HepG2 (cell line): ENCODE measurements around the gene CATSPERE. TPM values are rescaled to one million over a fixed set of nuclear protein-coding genes. Genes with fewer than 3 reads are reported as not detected.

ENCODE experiments used
- ATAC-seq: fragments of 200-7000 bp; cut with Tn5 transposase; 3 replicates; pipeline ENCODE4 v1.9.1; 2020; ENCODE audit warnings: mild to moderate bottlenecking, moderate library complexity
- BruUV-seq: library from RNA; stranded (reverse); fragments of 400-500 nt; replicated peaks from 2 replicates; lab custom pipeline; 2021; lab: Mats Ljungman, UMichigan
- CTCF ChIA-PET: fragments of 300-600 bp; formaldehyde crosslinking; extraction: SDS; loops from one replicate; lab custom pipeline; 2021; ENCODE audit warnings: low total read pairs, inconsistent platforms, low intra/inter-chr PET ratio; lab: Yijun Ruan, JAX
- POLR2A ChIA-PET: fragments of 350-600 bp; sonication (Branson Sonifier 250); formaldehyde crosslinking; loops from one replicate; lab custom pipeline; 2020; ENCODE audit warnings: antibody characterized with exemption, inconsistent platforms; lab: Yijun Ruan, JAX
- DNase-seq: peaks from one replicate; pipeline ENCODE4 v3.0.0-alpha.2; 2015; ENCODE audit warnings: low spot score
- FAIRE-seq: peaks from 3 replicates; lab custom pipeline; 2011; peaks lifted over from hg19 to GRCh38; lab: Jason Lieb, UNC
- H2AFZ ChIP-seq: one replicate; pipeline ENCODE4 v1.6.1; 2011; ENCODE audit warnings: low read length, inconsistent platforms
- H3K27ac ChIP-seq: fragments of 300-600 bp; 3 replicates; pipeline ENCODE4 v1.8.0; 2011; ENCODE audit warnings: mixed run types, mild to moderate bottlenecking, mixed read lengths, low read length, inconsistent platforms; ENCODE audit not compliant: insufficient read depth; ENCODE audit errors: extremely low read length
- H3K27me3 ChIP-seq, 2 experiments: fragments of 200-600 bp in 1 of 2; 2 replicates in 1 of 2; 3 replicates in 1 of 2; pipeline versions ENCODE4 v1.6.0 to v1.8.0; 2011; ENCODE audit warnings: low read length in 2 of 2, mild to moderate bottlenecking in 2 of 2, moderate library complexity in 2 of 2, inconsistent platforms in 1 of 2; ENCODE audit not compliant: insufficient read depth in 2 of 2, control insufficient read depth in 1 of 2
- H3K36me3 ChIP-seq, 2 experiments: fragments of 200-600 bp in 1 of 2; replicated peaks in 1 of 2; 2 replicates in 1 of 2; 3 replicates in 1 of 2; pipeline versions ENCODE4 v1.5.1 to v1.8.0; 2011; ENCODE audit warnings: low read length in 2 of 2, inconsistent platforms in 1 of 2; ENCODE audit not compliant: insufficient read depth in 2 of 2, control insufficient read depth in 1 of 2
- H3K4me1 ChIP-seq: 2 replicates; pipeline ENCODE4 v1.5.1; 2012; ENCODE audit warnings: low read length, inconsistent platforms; ENCODE audit not compliant: insufficient read depth
- H3K4me2 ChIP-seq: 2 replicates; pipeline ENCODE4 v1.6.0; 2011; ENCODE audit warnings: low read depth, low read length, inconsistent platforms
- H3K4me3 ChIP-seq, 3 experiments: fragments of 200-600 bp in 1 of 3; sonication (generic), shearing (Covaris generic) in 1 of 3; replicated peaks in 1 of 3; 2 replicates each; pipeline ENCODE4 v1.5.1; 2011 to 2016; ENCODE audit warnings: low read length in 3 of 3, inconsistent platforms in 2 of 3, low read depth in 2 of 3, mild to moderate bottlenecking in 2 of 3, control low read depth in 1 of 3, mixed read lengths in 1 of 3; ENCODE audit not compliant: insufficient read depth in 1 of 3
- H3K79me2 ChIP-seq: one replicate; pipeline ENCODE4 v1.6.1; 2011; ENCODE audit warnings: low read length, inconsistent platforms; ENCODE audit not compliant: insufficient read depth
- H3K9ac ChIP-seq: 2 replicates; pipeline ENCODE4 v1.6.0; 2011; ENCODE audit warnings: mild to moderate bottlenecking, low read depth, low read length, inconsistent platforms; ENCODE audit not compliant: insufficient read depth
- H3K9me3 ChIP-seq: 2 replicates; pipeline ENCODE4 v1.5.1; 2012; ENCODE audit warnings: mild to moderate bottlenecking, low read length
- H4K20me1 ChIP-seq: 2 replicates; pipeline ENCODE4 v1.6.0; 2011; ENCODE audit warnings: inconsistent platforms, mild to moderate bottlenecking, low read length, moderate library complexity; ENCODE audit not compliant: insufficient read depth
- GTF2F1 ChIP-seq: fragments of 150-350 bp; IDR thresholded peaks from 2 replicates; pipeline ENCODE4 v1.6.1; 2014; ENCODE audit warnings: low read length
- HINFP ChIP-seq: sonication (generic); formaldehyde crosslinking; IDR thresholded peaks from 2 replicates; pipeline ENCODE4 v1.4.0; 2020; ENCODE audit warnings: low read depth, mild to moderate bottlenecking, missing genetic modification reagents
- HOXA9 ChIP-seq: sonication (generic); formaldehyde crosslinking; IDR thresholded peaks from 2 replicates; pipeline ENCODE4 v1.8.1; 2022; ENCODE audit warnings: missing genetic modification reagents, mild to moderate bottlenecking, moderate library complexity, borderline replicate concordance
- KLF15 ChIP-seq: sonication (generic); formaldehyde crosslinking; IDR thresholded peaks from 2 replicates; pipeline ENCODE4 v1.8.1; 2023; ENCODE audit warnings: borderline replicate concordance, mild to moderate bottlenecking, inconsistent platforms, missing genetic modification reagents, mixed read lengths
- LBX2 ChIP-seq: sonication (generic); formaldehyde crosslinking; IDR thresholded peaks from 2 replicates; pipeline ENCODE4 v1.5.0; 2020; ENCODE audit warnings: missing genetic modification reagents, mild to moderate bottlenecking, borderline replicate concordance
- PAXIP1 ChIP-seq: sonication (generic); formaldehyde crosslinking; conservative IDR thresholded peaks from 2 replicates; pipeline ENCODE4 v1.4.0; 2020; ENCODE audit warnings: mild to moderate bottlenecking, missing genetic modification reagents, moderate library complexity
- PHF8 ChIP-seq: sonication (generic); formaldehyde crosslinking; IDR thresholded peaks from 2 replicates; pipeline ENCODE4 v1.5.0; 2020; ENCODE audit warnings: missing genetic modification reagents
- PRPF4 ChIP-seq: fragments of 200-400 bp; formaldehyde crosslinking; IDR thresholded peaks from 2 replicates; pipeline ENCODE4 v1.6.1; 2016; ENCODE audit warnings: low read length, low read depth; ENCODE audit not compliant: poor library complexity, severe bottlenecking
- RCOR2 ChIP-seq: IDR thresholded peaks from 2 replicates; pipeline ENCODE4 v1.6.1; 2016; ENCODE audit warnings: missing biosample characterization, missing genetic modification reagents
- SIX1 ChIP-seq: sonication (generic); formaldehyde crosslinking; IDR thresholded peaks from 2 replicates; pipeline ENCODE4 v1.4.0; 2020; ENCODE audit warnings: missing genetic modification reagents, borderline replicate concordance
- ZBTB42 ChIP-seq: sonication (generic); formaldehyde crosslinking; IDR thresholded peaks from 2 replicates; pipeline ENCODE4 v1.5.0; 2020; ENCODE audit warnings: mild to moderate bottlenecking, missing genetic modification reagents
- ZNF567 ChIP-seq: sonication (generic); formaldehyde crosslinking; IDR thresholded peaks from 2 replicates; pipeline ENCODE4 v1.8.1; 2023; ENCODE audit warnings: mild to moderate bottlenecking, missing genetic modification reagents, borderline replicate concordance
- WGBS: methylation state at CpG from one replicate; pipeline ENCODE4 v1.1.6; 2017; ENCODE audit warnings: low lambda C conversion rate; 5-methylcytosine and 5-hydroxymethylcytosine counted together
- in situ Hi-C: cut with HindIII; loops from 2 replicates; pipeline ENCODE4 v1.10.0; 2017; ENCODE audit warnings: low pct_unique_long_range_greater_than_20kb; ENCODE audit not compliant: extremely low pct_ligation_motif_present
- intact Hi-C: fragments of 100-400 bp; cut with micrococcal nuclease; formaldehyde crosslinking; loops from one replicate; pipeline ENCODE4 v1.10.0; 2022; ENCODE audit not compliant: unreplicated experiment
- polyA plus RNA-seq, 8 experiments: library from polyadenylated mRNA; depleted of rRNA in 3 of 8; stranded (reverse) in 7 of 8; unstranded in 1 of 8; fragments of >200 nt; fragmentation: Illumina TruSeq in 4 of 8; extraction: Trizol in 4 of 8; gene quantifications; 2 replicates each; pipeline versions ENCODE4 v1.2.1 to v1.2.3, GENCODE V29; 2011 to 2016; ENCODE audit warnings: low read depth in 4 of 8, missing spikeins in 1 of 8, mixed read lengths in 1 of 8; ENCODE audit not compliant: insufficient read depth in 1 of 8
- total RNA-seq, 5 experiments: library from RNA; depleted of rRNA; stranded (reverse); fragments of >200 nt; fragmentation: Illumina TruSeq; extraction: Trizol; gene quantifications; 2 replicates each; pipeline ENCODE4 v1.2.3, GENCODE V29; 2016; ENCODE audit warnings: low read depth in 1 of 5
- TF ChIP-seq, protein P1 (sequence below): sonication (generic); formaldehyde crosslinking; IDR thresholded peaks from 2 replicates; pipeline ENCODE4 v1.4.0; 2020; ENCODE audit warnings: missing genetic modification reagents, borderline replicate concordance
- TF ChIP-seq, protein P2 (sequence below): sonication (generic); formaldehyde crosslinking; IDR thresholded peaks from 2 replicates; pipeline ENCODE4 v1.4.0; 2020; ENCODE audit warnings: missing genetic modification reagents, low read depth, mild to moderate bottlenecking, borderline replicate concordance

Gene CATSPERE
- total and polyA plus RNA-seq, 2 of the 13 experiments (the other 11 are each of a cell fraction or from before 2014, with no cell fraction given): 0.34 to 0.51 TPM

DNA sequence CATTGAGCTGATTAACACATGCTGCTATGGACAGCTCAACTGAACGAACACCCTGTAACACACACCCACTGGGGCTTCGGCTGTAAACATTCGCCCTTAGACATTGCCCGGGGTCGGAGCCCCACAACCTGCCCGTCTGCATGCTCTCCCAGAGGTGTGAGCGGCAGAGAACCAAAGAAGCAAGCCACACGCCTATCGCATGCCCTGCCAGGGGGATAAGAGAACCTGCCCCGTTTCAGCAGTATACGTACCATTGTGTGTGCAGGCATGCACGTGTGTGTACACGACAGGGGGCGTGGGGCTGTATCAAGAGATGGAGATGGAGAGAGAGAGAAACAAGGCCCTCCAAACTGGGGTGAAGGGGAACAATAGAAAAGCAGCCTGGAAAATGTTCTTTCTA lies 181.9 kb downstream of the CATSPERE start (continued):
- TF ChIP-seq HOXA9 (CRISPR knock-in tag): no peak
- TF ChIP-seq, all 625 proteins: peak for 0

- Histone ChIP-seq H3K9ac (no peak overlapping the region), H3K9me3 (no peaks in the 10 kb centered on the region), H3K36me3 (no peaks in the 10 kb centered on the region), H3K4me2 (no peak overlapping the region), H2AFZ (no peak overlapping the region), H4K20me1 (no peaks in the 10 kb centered on the region), H3K27ac (no peak overlapping the region), H3K4me1 (no peaks in the 10 kb centered on the region), H3K27me3 (peaks cover 0 to 9% of the 10 kb centered on the region in 2 experiments; a peak in 2 of 5 replicates), H3K79me2 (no peaks in the 10 kb centered on the region), H3K4me3 (no peak overlapping the region)
- POLR2A ChIA-PET: no interaction called here
- DNase-seq (no peak), ATAC-seq (no peak), FAIRE-seq (no peak)
- in situ Hi-C loops: no loop called here
- intact Hi-C loops: no loop called here
- CTCF ChIA-PET: no interaction called here
- BruUV-seq: no TSS peak
- WGBS: 25% methylated on average over 4 of the region's 6 CpGs
- TF ChIP-seq PRPF4 (no peak), PHF8 (CRISPR knock-in tag) (no peak), LBX2 (no peak), SIX1 (CRISPR knock-in tag) (no peak), KLF15 (CRISPR knock-in tag) (no peak), GTF2F1 (no peak), PAXIP1 (CRISPR knock-in tag) (no peak), HINFP (CRISPR knock-in tag) (no peak), ZNF567 (no peak), RCOR2 (CRISPR knock-in tag) (no peak), ZBTB42 (CRISPR knock-in tag) (no peak)
- TF ChIP-seq, protein P1, sequence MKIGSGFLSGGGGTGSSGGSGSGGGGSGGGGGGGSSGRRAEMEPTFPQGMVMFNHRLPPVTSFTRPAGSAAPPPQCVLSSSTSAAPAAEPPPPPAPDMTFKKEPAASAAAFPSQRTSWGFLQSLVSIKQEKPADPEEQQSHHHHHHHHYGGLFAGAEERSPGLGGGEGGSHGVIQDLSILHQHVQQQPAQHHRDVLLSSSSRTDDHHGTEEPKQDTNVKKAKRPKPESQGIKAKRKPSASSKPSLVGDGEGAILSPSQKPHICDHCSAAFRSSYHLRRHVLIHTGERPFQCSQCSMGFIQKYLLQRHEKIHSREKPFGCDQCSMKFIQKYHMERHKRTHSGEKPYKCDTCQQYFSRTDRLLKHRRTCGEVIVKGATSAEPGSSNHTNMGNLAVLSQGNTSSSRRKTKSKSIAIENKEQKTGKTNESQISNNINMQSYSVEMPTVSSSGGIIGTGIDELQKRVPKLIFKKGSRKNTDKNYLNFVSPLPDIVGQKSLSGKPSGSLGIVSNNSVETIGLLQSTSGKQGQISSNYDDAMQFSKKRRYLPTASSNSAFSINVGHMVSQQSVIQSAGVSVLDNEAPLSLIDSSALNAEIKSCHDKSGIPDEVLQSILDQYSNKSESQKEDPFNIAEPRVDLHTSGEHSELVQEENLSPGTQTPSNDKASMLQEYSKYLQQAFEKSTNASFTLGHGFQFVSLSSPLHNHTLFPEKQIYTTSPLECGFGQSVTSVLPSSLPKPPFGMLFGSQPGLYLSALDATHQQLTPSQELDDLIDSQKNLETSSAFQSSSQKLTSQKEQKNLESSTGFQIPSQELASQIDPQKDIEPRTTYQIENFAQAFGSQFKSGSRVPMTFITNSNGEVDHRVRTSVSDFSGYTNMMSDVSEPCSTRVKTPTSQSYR: no peak
- TF ChIP-seq, protein P2, sequence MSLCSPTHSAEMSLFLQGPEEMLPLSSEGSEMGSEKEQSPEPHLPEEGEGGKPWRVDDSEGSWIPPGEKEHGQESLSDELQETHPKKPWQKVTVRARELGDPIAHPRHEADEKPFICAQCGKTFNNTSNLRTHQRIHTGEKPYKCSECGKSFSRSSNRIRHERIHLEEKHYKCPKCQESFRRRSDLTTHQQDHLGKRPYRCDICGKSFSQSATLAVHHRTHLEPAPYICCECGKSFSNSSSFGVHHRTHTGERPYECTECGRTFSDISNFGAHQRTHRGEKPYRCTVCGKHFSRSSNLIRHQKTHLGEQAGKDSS (CRISPR knock-in tag): no peak
These were observed 184.3 kb downstream of the CATSPERE start for GRCh38 chr1:244645414-244645813.
